Raji (cell line): ENCODE data around the gene SERPINB10.

ENCODE experiments used
- POLR2A ChIP-seq: IDR thresholded peaks from 2 replicates; pipeline ENCODE4 v1.6.1; 2011; ENCODE audit warnings: low read depth, low read length, control low read depth; ENCODE audit not compliant: insufficient read depth

SERPINB10 gene

DNA sequence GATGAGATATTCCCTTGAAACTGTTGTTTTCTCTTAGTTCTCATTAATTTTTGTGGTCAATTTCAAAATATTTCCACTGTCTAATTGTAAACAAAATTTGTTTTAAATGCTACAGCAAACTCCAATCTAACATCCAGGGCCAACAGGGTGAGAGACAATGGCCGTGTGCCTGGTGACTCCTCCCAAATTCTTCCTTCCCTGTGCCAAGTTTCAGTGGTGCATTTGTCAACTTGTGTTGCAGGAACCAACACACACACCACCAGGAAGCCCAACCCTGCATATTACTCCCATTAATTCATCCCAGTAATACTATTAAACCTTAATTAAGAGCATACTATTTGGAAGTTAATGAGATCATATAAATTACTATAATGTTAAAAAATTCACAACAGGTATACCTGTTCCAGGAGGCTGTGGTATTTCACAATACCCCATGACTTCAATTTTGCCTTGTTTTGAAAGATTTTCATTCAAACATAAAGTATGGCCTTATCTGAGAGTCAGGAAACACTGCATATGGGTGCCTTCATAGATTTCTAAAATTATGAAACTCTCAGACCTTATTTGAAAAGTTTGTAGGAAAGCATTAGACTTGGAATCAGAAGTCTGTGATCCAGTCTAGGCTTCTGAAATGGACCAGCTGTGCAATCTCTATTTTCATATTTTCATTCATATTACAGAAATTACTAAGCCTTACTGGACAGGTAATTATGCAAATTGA lies 19.1 kb upstream of the SERPINB10 start:
- no peak for TF ChIP-seq POLR2A

DNA sequence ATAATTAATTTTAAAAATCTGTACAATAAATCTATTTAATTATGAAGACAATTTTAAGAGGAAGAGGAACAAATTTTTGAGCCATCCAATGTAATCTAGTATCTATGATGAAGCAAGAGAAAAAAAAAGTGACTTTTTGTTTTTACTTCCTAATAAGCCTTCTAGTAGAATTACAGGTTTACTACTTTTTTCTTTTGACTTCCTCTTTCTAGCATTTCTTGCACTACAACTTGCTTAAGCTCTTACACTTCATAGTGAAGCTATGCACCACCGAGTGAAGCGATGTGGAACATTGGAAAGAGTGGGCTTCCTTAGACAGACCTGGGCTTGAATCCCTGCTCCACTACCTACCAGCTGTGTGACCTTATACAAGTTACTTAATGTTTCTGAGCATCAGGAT lies 18.1 kb upstream of the SERPINB10 start:
- TF ChIP-seq POLR2A, result no peak

DNA sequence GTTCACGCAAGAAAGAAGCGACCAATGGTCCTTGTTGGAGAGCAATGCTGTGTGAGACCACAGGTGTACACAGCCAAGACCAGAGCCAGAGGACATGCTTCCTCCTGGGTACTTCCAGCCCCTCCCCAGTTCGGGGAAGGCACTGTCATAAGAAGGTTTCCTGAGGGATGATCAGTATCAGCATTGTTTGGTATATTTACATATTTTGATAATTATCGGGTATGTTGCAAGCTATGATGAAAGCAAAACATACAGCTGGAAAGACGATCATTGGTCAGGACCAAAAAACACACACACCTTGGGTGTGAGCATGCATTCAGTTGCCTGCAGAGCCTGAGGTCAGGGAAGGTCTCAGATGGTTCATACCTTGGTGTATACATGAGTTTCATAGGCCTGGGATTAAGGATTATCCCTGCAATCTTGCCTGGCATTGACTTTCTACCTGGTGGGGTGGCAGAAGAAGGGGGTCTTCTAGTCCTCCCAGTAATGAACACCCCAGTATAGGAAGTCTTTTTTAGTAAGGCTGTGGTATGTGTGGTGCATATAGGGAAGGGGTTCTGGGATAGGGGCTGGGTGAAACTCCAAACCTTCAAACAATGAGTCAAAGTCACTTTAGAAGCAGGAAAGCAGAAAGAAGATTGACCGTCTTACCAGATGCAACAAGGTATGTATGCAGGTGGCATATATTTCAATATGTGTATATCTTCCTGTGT lies 17.4 kb upstream of the SERPINB10 start:
- TF ChIP-seq POLR2A, result no peak

DNA sequence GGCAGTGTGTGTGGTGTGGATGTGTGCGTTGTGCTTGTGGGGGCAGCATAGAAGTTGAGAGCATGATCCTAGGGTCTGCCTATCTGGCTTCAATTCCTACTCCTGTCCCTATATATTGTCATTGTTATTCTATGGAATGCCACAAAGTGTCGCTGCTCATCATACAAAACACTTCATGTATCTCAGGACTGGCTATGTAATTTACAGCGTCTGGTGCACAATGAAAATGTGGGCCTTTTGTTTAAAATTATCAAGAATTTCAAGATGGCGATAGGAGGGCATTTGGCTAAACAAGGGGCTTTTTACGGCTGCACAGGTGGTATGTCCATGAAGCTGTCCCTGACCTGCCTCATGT lies 16.8 kb upstream of the SERPINB10 start:
- TF ChIP-seq POLR2A, result no peak

DNA sequence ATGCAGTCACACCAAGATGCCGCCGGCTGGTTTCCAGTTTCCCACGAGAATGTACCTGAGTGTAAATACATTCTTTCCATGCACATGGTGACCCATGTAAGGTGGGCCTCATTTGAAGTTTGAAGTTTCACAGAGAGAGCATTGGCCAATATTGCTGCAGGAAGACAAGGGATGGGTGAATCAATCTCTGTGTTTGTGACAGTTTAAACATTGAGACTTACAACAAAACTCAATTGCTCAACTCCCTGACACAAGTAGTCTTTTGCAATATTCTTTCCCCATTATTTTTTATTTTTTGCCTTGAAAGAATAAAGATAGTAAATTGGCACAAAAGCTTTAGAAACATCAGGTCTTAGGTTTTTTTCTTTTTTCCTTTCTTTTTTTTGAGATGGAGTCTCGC lies 15.2 kb upstream of the SERPINB10 start:
- TF ChIP-seq POLR2A, result no peak

DNA sequence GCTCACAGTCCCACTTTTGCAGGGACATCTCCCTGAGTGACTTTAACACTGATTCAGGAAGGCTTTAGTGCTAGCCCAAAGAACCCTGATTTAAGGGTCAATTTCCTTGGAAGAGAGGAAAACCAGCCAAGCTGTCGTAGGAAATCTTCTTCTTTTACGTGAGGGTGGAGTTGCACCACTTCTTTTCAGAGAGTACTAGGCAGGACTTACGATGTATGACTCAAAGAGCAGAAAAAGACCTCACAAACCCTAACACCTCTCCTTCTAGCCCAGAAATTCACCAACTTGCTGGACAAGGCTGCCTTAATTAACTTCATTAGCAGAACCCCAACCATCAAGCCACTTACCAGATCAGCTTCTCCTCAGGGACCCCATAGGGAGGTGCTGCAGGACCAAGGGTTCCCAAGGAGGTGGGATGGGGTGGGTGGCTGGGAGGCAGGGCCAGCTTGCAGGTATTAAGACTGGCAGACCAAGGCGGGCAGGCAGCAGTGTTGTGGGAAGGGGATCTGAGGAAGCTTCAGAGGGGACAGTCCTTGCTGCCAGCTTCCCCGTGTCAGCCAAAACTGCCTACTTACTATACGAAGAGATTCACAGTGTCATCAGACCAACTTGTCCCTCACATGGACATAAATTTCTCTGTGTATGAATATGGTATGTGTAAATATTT lies 13.5 kb upstream of the SERPINB10 start:
- no peak for TF ChIP-seq POLR2A

DNA sequence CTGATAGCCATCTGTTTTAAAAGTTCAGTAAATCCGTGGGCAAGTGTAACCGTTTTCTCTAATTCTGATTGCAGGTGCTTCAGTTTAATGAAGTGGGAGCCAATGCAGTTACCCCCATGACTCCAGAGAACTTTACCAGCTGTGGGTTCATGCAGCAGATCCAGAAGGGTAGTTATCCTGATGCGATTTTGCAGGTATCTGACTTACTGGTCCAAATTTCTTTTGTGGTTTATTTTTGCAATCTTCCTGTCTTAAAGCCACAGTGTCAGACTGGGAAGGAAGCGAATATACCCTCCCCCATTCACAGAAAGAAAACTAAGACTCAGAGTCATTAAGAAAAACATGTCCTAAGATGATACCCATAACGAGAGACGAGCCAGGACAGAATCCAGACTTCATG lies 12.6 kb upstream of the SERPINB10 start:
- no peak for TF ChIP-seq POLR2A

DNA sequence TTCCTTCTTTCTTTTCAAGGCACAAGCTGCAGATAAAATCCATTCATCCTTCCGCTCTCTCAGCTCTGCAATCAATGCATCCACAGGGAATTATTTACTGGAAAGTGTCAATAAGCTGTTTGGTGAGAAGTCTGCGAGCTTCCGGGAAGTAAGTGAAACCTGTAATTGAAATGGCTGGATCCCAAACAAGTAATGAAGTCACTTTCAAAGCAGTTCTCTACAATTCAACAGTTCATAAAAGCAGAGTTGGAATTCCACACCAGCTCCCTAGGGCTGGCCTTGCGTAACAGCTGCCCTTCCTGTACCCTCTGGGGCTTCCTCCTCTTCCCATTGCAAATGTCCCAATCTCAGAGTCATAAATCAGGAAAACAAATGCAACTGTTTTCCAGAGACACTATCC lies 10.7 kb upstream of the SERPINB10 start:
- TF ChIP-seq POLR2A, result no peak

DNA sequence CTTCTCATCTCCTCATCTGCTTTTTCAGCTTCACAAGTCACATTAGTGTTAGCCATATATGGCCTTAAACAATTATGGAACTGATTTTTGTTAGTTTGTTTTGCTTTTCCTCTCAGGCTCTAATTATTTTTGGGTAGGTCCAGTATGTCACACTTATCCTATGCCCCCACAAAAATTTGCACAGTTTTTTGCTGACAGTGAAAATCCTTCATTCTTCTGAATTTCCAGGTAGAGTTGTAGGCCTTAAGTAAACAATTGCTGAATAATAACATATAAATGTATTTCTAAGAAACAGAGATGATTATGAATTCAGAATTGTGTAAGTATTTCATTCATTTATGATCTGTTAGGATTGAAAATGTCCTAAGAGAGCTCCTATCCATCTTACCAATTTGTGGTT lies 8.6 kb upstream of the SERPINB10 start:
- no peak for TF ChIP-seq POLR2A

DNA sequence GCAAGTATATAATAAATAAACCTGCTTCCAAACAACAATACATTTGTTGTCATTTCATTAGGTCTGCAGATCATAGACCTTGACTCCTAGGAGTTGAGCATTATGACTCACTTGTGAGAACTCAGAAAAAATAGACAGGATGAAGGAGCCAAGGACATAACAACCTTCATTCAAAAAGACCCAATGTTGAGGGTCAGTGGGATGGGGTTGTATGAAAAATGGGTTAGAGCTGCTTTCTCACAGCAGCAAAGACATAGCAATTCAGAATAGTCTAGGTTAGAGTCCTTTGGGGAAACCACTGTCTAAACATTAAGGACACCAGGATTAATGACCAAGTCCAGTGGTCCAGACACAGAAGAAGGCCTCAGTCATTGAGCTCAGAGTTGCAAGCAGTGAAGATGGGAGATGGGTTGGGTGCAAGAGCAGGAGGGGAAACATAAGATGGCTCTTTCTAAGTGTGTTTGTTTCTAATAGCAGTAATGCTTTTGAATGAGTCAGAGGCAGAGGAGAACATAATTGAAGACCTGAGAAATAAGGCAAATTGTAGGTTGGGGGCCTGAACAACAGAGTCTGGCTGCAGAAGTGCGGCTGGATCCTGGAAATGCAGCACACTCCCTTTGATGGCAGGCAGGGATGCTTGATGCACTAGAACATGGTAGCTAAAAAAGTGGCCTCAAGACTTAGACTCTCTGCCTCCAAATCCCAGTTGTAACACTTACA lies 3.7 kb upstream of the SERPINB10 start:
- TF ChIP-seq POLR2A, result no peak

DNA sequence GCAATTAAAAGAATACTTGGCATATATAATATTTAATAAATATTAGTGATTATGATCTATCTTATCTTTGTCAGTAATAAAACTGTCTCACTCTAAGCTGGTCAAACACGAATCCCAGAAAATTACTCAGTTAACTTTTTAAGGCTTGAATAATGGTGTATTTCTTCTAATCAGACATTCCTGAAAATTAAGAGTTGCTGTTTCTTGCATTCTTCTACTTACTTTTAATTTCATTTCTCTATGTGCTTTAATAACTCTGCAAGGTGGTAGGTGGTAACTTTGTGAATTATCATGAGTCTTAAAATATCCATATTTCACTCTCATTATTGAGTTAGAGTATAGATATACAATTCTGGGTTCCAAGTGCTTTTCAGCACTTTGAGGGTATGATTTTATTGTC lies 3.1 kb upstream of the SERPINB10 start:
- TF ChIP-seq POLR2A, result no peak

DNA sequence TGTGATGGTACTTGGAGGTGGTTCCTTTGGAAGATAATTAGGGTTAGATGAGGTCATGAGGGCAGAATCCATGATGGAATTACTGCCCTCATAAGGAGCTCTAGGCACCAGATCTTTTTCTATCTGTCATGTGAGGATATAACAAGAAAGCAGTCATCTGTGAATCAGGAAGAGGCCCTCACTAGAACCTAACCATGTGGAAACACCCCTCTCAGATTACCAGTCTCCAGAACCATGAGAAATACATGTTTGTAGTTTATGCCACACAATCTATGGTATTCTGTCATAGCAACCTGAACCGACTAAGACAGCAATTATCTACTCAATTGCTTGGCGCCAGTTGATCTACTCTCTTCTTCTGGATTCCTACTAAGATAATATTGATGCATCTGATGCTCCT lies 2.4 kb upstream of the SERPINB10 start:
- no peak for TF ChIP-seq POLR2A

DNA sequence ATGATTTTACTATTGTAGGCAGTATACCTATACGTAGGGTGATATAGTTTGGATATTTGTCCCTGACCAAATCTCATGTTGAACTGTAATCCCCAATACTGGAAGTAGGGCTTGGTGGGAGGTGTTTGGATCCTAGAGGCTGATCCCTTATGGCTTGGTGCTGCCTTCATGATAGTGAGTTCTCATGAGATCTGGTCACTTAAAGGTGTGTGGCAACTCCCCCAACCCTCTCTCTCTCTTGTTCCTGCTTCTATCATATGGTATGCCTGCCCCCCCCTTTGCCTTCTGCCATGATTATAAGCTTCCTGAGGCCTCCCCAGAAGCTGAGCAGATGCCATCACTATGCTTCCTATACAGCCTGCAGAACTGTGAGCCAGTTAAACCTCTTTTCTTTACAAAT lies 1.7 kb upstream of the SERPINB10 start:
- TF ChIP-seq POLR2A, result no peak

DNA sequence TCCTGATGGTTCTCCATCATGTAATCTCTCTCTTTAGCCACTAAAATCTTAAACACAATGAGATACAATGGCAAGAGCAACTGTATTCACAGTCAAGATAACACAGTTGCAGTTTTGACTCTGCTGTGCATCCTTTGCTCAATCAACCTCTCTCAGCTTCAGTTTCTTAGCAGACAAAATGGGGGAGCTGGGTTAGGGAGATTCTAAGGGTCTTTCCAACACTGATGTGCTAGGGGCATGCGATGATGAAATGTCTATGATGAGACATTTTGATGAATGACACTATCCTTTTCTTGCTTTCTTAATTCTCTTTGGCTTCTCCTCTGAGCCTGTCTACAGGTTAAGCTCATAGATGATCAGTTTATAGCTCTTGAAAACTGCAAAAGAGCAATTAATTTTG lies 1.1 kb downstream of the SERPINB10 start:
- TF ChIP-seq POLR2A, result no peak

DNA sequence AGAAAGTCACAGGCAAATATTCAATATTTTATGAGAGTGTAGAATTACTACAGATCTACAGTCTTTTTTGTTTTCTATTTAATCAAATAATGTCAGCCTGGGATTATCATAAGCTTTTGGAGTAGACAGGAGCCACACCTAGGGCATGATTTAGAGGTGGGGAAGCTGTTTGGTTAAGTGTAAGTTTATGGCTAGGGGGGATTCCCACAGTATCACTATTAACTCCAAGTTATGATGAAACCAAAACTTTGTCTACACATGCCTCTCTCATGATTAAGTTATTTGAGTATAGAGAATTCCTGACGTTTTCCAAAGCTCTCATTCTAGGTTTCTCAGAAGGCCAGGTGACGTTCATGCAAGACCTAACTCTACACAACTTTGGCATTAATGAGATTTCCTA lies 2.1 kb downstream of the SERPINB10 start:
- TF ChIP-seq POLR2A, result no peak

DNA sequence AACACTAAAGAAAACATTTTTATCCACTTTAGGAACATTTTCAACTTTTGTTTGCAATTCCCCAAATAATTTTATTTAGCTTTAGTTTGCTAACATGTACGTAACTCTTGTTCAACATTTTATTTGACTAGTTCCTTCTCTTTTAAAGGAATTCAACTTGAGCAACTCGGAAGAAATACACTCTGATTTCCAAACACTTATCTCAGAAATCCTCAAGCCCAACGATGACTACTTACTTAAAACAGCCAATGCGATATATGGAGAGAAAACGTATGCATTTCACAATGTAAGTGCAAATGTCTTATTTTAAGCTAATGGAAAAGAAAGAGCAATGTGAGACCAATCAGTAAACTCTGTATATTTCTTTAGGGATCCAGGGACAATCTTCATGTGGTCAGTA lies 10.1 kb downstream of the SERPINB10 start:
- TF ChIP-seq POLR2A, result no peak
